Activated naive CD4-positive, alpha-beta T cell treated with anti-CD3 and anti-CD28 coated beads, Interleukin-2, amount 50 U/mL, for 16 hours (primary cell): ENCODE data around the gene COX4I1.
"Not testable (repeated sequence)": the region's sequence is repeated elsewhere in the genome, so short reads cannot be mapped to it uniquely, and the experiment has no call there.

Experiments used
- DNase-seq: peaks from one replicate; pipeline ENCODE4 v3.0.0-alpha.2; 2020

The COX4I1 gene

DNA sequence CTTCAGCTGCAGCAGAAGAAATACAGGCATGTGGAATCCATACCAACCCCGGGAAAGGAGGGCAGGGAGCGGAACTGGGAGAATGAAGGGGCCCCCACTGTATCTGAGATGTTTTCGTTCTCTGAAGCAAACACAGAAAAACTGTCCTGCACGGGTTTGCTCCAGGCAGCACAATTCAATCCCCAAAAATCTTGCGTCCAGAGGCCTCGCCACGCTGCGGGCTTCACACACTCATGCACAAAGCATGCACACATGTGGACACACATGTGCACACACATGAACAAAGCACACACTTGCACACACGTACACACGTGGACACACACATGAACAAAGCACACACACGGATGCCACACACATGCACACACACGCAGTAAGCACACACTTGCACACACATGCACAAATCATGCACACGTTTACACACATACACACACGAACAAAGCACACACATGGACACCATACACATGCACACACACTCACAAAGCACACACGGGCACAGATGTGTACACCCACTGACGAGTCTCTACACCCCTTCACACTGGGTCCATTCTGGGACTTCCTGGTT, 27.3 kb downstream of the COX4I1 start:
- no peak for DNase-seq

- no peak for DNase-seq
Measured at GRCh38 chr16:85828166-85828565, 28.7 kb downstream of the COX4I1 start.

DNA sequence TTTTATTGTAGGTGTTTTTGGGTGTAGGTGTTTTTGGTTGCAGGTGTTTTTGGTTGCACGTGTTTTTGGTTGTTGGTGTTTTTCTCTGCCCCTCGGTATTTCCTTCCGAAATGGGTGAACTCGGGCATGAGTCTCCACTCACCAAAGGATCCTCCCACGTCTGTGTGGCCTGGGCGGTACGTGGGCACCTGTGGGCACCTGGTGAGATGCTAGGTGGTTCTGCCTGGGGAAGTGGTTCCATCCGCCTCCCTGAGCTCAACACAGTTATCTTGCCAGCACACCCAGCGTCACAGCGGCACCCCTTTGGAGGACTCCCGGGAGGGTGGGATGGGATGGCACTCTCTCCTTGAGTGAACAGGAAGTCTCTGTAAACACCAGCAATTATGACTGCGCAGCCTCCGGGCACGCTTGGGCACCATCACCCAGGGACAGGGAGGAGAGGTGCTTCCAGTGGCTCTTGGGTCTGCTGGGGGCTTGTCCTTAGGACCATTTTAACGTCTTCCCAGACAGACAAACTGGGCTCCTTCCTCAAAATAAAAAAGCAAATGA, 29.8 kb downstream of the COX4I1 start:
- DNase-seq = no peak

DNA sequence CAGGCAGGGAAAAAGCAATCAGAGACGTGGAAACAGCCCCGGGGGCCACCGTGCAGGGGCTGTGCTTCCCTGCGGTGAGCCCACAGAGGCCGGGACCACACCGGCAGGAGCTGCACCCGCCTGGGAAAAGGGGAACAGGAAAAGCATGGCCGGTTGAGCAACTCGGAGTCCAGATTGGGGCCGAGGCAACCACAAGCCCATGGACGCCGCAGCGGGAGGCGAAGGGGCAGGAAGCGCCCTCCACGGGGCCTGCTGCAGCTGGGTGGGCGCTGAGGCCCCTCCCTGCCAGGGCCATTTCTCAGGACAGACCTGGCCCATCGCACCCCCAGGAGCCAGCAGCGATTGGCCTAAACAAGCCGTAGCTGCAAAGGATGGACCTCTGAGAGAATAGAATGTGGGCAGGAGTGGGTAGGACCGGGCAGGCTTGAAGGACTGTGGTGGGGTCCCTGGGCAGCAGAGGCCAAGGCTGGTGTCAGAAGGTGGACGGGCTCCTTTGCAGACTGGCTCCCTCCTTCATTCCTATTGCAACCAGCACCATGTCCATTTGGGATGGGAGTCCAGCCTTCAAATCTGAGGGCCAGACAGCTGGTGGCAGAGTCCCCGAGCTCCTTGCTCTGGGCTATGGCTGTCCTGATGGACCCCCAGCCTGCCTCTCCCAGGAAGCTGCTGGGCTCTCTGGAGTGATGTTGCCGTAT, 30.4 kb downstream of the COX4I1 start:
- no peak for DNase-seq

- DNase-seq = no peak
Measured at GRCh38 chr16:85830821-85831220, 31.3 kb downstream of the COX4I1 start.

DNA sequence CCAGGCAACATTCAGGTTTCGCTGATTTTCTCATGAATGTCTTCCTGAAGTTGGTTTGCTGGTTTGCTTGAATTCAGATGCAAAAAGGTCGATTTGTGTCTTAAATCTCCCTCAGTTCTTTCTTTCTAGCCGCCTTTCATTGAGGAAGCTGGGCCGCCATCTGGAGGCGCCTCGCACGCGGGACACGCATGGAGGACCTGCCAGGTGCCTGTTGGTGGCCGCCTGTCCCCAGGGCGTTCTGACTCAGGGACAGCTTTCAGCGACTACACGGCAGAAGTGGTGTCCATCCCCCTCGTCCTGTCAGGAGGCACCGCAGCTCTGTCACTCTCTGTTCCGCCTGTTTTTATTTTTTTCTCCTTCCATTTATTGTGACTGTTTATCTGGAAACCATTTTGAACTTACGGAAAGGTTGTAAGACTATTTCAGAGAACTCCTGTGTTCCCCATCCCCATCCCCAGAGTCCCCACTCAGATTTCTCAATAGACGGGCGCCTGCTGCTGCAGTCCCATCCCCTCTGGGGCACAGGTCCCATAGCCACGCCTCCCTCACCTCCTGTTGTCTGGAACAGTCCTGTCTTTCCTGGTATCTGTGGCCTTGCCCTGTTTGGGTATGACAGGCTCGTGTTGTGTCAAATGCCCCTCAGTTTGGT, 33.2 kb downstream of the COX4I1 start:
- DNase-seq = no peak

GRCh38 chr16:85833219-85833920, 33.9 kb downstream of the COX4I1 start:
- DNase-seq = no peak

DNA sequence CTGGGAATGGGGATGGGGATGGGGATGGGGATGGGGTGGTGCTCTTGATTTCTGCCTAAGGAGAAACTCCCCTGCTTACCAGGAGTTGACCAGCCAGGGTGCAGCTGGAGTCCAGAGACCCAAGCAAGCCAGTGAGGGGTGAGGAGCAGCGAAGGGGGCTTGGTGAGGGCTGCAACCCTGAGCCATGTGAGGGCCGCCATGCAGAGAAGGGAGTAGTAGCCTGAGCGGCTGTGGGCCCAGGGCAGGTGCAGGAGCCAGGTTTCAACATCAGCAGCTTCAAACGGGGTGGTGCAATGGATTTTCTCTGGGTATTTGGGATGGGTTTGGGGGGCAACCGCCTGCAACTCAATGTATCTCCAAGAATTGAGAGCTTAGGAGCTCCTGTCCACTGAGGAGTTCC, 35.2 kb downstream of the COX4I1 start:
- no peak for DNase-seq

- no peak for DNase-seq
Measured at GRCh38 chr16:85835227-85835751, 35.8 kb downstream of the COX4I1 start.

DNA sequence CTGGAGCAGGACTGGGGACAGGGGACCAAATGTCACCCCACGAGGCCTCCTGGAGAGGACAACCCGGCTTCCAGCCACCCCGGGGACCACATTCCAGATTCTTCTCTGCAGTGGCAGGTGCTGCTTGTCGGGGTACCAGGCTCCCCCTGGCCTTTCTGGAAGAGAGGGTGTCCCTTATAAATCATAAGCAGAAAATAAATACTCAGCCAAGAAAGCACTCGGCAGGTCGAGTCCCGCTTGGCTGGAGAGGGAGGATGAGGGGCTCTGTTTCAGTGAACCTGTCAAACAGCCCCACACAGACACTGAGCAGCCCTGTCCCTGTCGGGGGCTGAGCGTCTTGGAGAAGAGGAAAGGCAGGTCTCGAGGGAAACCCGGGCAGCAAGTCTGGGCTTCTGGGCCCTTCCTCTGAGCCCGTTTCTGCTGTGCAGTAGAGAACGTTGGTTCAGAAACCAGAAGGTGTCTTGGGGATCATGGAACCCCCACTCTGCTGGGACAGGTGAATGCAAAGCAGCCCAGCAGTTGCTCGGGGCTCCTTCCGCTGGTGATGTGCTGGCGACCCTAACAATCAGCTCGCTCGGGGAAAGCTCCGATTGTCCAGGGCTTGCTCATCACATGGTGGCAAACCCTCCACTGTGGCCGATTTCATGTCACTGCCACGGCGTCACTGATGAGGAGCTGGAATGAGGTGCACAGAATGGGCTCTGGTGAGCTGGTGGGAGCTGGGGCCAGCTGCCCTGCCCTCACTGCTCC, 36.6 kb downstream of the COX4I1 start:
- DNase-seq = no peak

DNA sequence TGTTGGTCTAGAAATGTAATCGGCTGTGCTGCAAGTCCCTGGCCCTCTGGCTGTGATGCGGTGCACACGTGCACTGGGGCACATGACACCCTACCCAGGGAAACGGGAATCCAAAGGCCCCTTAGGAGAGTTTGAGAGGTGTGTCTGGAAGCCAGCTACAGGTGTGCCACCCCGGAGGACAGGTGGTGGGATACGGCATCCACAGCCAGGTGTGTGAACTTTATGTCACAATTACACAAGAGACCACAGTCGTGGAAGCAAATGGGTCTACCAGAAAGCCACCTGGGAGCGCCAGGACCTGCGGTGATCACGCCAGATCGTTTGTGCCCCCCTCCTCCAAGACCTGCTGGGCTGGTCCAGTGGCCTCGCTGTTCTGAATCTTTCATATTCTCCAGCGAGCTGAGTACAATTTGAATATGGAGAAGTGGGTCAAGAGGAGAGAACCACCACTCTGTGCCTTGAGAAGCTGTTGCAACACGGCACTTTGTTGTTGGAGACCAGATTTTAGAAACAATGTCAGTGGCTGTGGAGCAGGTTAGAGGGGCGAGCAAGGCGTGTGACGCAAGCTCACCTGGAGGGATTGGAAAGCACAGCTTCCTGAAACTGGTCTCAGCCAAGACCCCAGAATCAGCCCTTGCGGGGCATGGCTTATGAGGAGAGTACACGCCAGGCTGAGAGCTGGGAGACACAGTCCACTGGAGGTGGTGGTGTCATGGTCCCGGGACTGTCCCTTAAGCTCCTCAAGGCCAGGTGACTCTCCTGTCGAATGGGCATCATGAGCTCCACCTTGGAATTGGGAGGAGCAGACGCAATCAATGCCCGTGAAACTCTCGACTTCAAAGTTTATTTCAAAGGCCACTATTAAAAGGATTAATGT, 37.4 kb downstream of the COX4I1 start:
- DNase-seq = no peak

DNA sequence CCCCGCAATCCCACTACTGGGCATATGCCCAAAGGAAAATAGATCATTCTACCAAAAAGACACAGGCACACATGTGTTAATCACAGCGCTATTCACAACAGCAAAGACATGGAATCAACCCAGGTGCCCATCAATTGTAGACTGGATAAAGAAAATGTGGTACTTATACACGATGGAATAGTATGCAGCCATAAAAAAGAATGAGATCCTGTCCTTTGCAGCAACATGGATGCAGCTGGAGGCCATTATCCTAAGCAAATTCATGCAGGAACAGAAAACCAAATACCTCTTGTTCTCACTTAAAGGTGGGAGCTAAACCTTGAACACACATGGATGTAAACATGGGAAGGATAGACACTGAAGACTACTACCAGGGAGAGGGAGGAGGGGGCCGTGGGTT, 38.2 kb downstream of the COX4I1 start:
- not testable (repeated sequence) for DNase-seq

- no peak for DNase-seq
Measured at GRCh38 chr16:85838381-85838780, 38.9 kb downstream of the COX4I1 start.

- no peak for DNase-seq
Measured at GRCh38 chr16:85838876-85839585, 39.5 kb downstream of the COX4I1 start.

- DNase-seq = no peak
Measured at GRCh38 chr16:85839681-85840240, 40.3 kb downstream of the COX4I1 start.

DNA sequence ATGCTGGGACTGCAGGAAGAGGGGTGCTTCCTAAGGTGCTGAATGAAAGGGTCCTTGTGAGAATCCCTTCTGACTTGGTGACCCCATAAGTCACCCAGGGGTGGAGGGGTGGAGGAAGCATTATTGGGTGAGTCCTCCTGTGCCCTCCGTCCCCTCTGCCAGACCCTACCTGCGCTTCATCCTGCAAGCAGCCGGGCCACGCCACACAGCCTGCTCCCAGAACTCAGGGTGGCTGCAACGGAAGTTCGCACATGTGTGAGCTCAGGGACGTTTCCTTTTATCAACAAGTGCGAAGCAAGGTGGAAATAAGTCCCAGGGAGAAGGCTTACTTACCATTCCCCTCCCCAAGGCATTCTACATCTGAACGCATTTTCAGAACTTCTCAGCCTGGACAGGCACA, 40.9 kb downstream of the COX4I1 start:
- DNase-seq = no peak

DNA sequence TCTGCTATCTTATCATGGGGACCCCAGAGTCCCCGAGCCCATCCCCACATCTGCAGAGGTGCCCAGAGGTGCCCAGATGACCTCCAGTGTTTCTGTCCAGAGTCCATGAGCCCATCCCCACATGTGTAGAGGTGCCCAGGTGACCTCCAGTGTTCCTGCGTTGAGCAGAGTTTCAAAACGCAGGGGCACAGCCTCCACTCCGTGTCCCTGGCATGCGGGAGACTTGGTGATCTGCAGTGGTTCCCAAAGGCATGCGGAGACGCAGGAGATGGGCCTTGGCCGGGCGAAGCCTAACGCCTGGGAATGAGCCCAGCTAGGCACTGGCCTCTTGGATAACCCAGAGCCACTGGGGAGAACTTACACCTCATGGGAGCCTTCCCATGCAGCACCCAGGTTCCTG, 41.3 kb downstream of the COX4I1 start:
- no peak for DNase-seq

DNA sequence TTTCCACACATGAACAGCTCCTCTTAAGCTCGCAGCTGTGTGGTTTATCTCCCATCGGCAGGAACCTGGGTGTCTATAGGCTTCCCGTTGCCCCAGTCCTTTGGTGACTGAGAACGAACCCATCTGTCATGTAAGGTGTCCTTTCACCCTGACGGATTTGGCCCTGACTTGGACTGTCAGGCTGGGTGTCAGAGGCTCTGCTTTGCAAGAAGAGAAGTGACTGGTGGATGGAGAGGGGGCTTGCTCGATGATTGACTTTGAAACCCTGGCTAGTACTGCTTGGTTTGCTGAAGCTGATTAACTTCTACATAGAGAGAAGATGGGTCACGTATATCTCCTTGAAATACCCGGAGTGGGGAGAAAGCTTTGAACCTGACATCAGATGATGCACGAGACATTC, 42.9 kb downstream of the COX4I1 start:
- no peak for DNase-seq

- DNase-seq = no peak
Measured at GRCh38 chr16:85842848-85843247, 43.4 kb downstream of the COX4I1 start.

DNA sequence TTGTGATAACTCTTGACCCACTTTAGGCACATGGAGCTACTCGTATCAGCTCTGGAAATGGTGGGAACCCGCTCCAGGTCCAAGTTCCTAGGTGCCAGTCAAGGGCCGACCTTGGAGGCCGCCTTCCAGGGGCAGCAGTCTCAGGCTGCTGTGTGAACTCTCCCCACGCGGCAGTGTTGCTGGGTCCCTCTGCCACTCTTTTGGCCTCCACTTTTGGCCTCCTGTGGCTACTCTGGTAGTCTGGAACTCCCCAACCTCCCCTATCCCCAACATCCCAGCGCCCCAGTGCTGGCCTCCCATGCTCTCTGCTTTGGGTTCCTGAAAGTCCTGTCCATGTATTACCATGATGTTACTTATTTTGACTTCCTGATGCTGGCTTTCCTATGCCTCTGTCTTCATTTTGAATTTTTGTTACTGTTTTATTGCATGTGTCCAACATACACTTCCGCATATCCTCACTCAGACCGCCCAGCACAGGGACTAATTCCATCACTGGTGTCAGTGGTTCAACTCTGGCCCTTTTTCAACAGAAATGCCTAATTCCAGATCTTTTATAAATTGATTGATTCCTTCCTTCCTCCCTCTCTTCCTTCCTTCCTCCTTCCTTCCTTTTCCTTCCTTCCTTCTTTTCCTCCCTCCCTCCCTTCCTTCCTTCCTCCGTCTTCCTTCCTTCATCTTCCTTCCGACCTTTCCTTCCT, 44.1 kb downstream of the COX4I1 start:
- no peak for DNase-seq
